Epithelial cell of esophagus (primary cell): ENCODE measurements around the gene NDRG2.
"Not testable (repeated sequence)": the region's sequence is repeated elsewhere in the genome, so short reads cannot be mapped to it uniquely, and the experiment has no call there.

Source experiments
- DNase-seq: peaks from one replicate; pipeline ENCODE4 v3.0.0; 2010; ENCODE audit warnings: low read depth
- H3K4me3 ChIP-seq: 2 replicates; pipeline ENCODE4 v1.5.1; 2011; ENCODE audit warnings: mild to moderate bottlenecking, low read length, control low read depth
- CTCF ChIP-seq: IDR thresholded peaks from 2 replicates; pipeline ENCODE4 v1.5.1; 2011; ENCODE audit warnings: low read depth, mild to moderate bottlenecking, low read length, control low read depth, inconsistent platforms; ENCODE audit not compliant: insufficient read depth; ENCODE audit errors: missing control alignments

NDRG2 gene

GRCh38 chr14:20989787-20990600 is 34.9 kb downstream of the NDRG2 start, which contains the start of gene METTL17:
TSS of gene METTL17 (plus strand) at chr14:20989980. CDS start at chr14:20990003, 23 bp downstream.
- peak within 1 kb of the TSS; percentile 92 for H3K4me3 ChIP-seq
- peak; percentile 48 for TF ChIP-seq CTCF
- peak; percentile 98 for DNase-seq

GRCh38 chr14:20989471-20989786 is 35.4 kb downstream of the NDRG2 start:
- H3K4me3 ChIP-seq = peak overlapping the region; percentile 92
- no peak for DNase-seq
- TF ChIP-seq CTCF = no peak

GRCh38 chr14:20988717-20989470 is 36.0 kb downstream of the NDRG2 start:
- DNase-seq = peak; percentile 38
- TF ChIP-seq CTCF = no peak
- peak overlapping the region; percentile 35 for H3K4me3 ChIP-seq

- no peak for TF ChIP-seq CTCF
- H3K4me3 ChIP-seq = no peak overlapping the region
- DNase-seq = peak; percentile 99
Observed at GRCh38 chr14:20986811-20987210, 38.0 kb downstream of the NDRG2 start.

GRCh38 chr14:20985650-20986049 is 39.2 kb downstream of the NDRG2 start:
- not testable (repeated sequence) for DNase-seq, H3K4me3 ChIP-seq

- TF ChIP-seq CTCF = no peak
- no peak for DNase-seq
- no peak overlapping the region for H3K4me3 ChIP-seq
Observed at GRCh38 chr14:20982646-20983369, 42.1 kb downstream of the NDRG2 start.

- no peak for DNase-seq
- TF ChIP-seq CTCF = no peak
- no peak overlapping the region for H3K4me3 ChIP-seq
Observed at GRCh38 chr14:20980906-20981305, 44.0 kb downstream of the NDRG2 start.
